H9 (cell line): ENCODE results near the gene SPATA46. TPM values are rescaled to one million over a fixed set of nuclear protein-coding genes. Genes with fewer than 3 reads are reported as not detected.

Experiments
- DNase-seq: peaks from one replicate; pipeline ENCODE4 v3.0.0-alpha.2; 2017
- H2AFZ ChIP-seq: one replicate; pipeline ENCODE4 v1.6.1; 2013; ENCODE audit warnings: mild to moderate bottlenecking, low read length, control low read depth, moderate library complexity
- H2AK5ac ChIP-seq: 2 replicates; pipeline ENCODE4 v1.6.1; 2013; ENCODE audit warnings: low read length, control low read depth, mixed read lengths; ENCODE audit not compliant: insufficient read length
- H2BK120ac ChIP-seq: one replicate; pipeline ENCODE4 v1.6.1; 2013; ENCODE audit warnings: low read depth, mild to moderate bottlenecking, low read length, control low read depth, inconsistent platforms; ENCODE audit not compliant: poor library complexity, severe bottlenecking
- H2BK12ac ChIP-seq: 2 replicates; pipeline ENCODE4 v1.6.1; 2013; ENCODE audit warnings: low read length, control low read depth, mixed read lengths, low read depth; ENCODE audit not compliant: insufficient read length
- H2BK15ac ChIP-seq: 2 replicates; pipeline ENCODE4 v1.6.1; 2013; ENCODE audit warnings: low read depth, low read length, control low read depth
- H2BK20ac ChIP-seq: one replicate; pipeline ENCODE4 v1.6.1; 2013; ENCODE audit warnings: low read depth, mild to moderate bottlenecking, low read length, control low read depth, inconsistent platforms; ENCODE audit not compliant: poor library complexity, severe bottlenecking
- H2BK5ac ChIP-seq: 2 replicates; pipeline ENCODE4 v1.6.1; 2013; ENCODE audit warnings: low read length, control low read depth, mixed read lengths; ENCODE audit not compliant: insufficient read length
- H3K14ac ChIP-seq: 2 replicates; pipeline ENCODE4 v1.6.1; 2013; ENCODE audit warnings: low read length, control low read depth; ENCODE audit not compliant: insufficient read depth
- H3K18ac ChIP-seq: 2 replicates; pipeline ENCODE4 v1.6.1; 2013; ENCODE audit warnings: low read depth, mild to moderate bottlenecking, mixed read lengths, low read length, control low read depth; ENCODE audit not compliant: insufficient read length
- H3K23ac ChIP-seq: 2 replicates; pipeline ENCODE4 v1.6.1; 2013; ENCODE audit warnings: low read length, control low read depth, mixed read lengths, low read depth; ENCODE audit not compliant: insufficient read length
- H3K23me2 ChIP-seq: 2 replicates; pipeline ENCODE4 v1.6.1; 2013; ENCODE audit warnings: low read depth, mild to moderate bottlenecking, mixed read lengths, low read length, control low read depth; ENCODE audit not compliant: insufficient read length, poor library complexity, severe bottlenecking
- H3K27ac ChIP-seq: 2 replicates; pipeline ENCODE4 v1.5.1; 2013; ENCODE audit warnings: low read length, control low read depth, mixed read lengths, low read depth; ENCODE audit not compliant: insufficient read length
- H3K27me3 ChIP-seq: 2 replicates; pipeline ENCODE4 v1.6.1; 2013; ENCODE audit warnings: low read length, control low read depth, inconsistent platforms; ENCODE audit not compliant: insufficient read depth
- H3K4ac ChIP-seq: 2 replicates; pipeline ENCODE4 v1.6.1; 2013; ENCODE audit warnings: low read depth, mild to moderate bottlenecking, control low read depth, inconsistent platforms, low read length, moderate library complexity
- H3K4me1 ChIP-seq: 2 replicates; pipeline ENCODE4 v1.6.1; 2013; ENCODE audit warnings: low read length, control low read depth, inconsistent platforms; ENCODE audit not compliant: insufficient read depth
- H3K4me2 ChIP-seq: 2 replicates; pipeline ENCODE4 v1.6.1; 2013; ENCODE audit warnings: low read length, control low read depth, mixed read lengths; ENCODE audit not compliant: insufficient read length, insufficient read depth
- H3K56ac ChIP-seq: 2 replicates; pipeline ENCODE4 v1.6.1; 2013; ENCODE audit warnings: low read depth, mild to moderate bottlenecking, mixed read lengths, low read length, control low read depth; ENCODE audit not compliant: insufficient read length
- H3K79me1 ChIP-seq: 2 replicates; pipeline ENCODE4 v1.6.1; 2013; ENCODE audit warnings: low read depth, mild to moderate bottlenecking, moderate library complexity, low read length, control low read depth, inconsistent platforms; ENCODE audit not compliant: insufficient read depth, poor library complexity, severe bottlenecking
- H3K79me2 ChIP-seq: 2 replicates; pipeline ENCODE4 v1.6.1; 2013; ENCODE audit warnings: low read length, control low read depth, inconsistent platforms; ENCODE audit not compliant: insufficient read depth
- H3K9ac ChIP-seq: 2 replicates; pipeline ENCODE4 v1.6.1; 2013; ENCODE audit warnings: low read length, control low read depth, mixed read lengths; ENCODE audit not compliant: insufficient read length; ENCODE audit errors: extremely low read depth
- H3K9me3 ChIP-seq: one replicate; pipeline ENCODE4 v1.6.1; 2013; ENCODE audit warnings: low read depth, low read length, inconsistent platforms; ENCODE audit not compliant: control insufficient read depth
- H3T11ph ChIP-seq: one replicate; pipeline ENCODE4 v1.6.1; 2013; ENCODE audit warnings: mild to moderate bottlenecking, low read length, control low read depth, inconsistent platforms
- H4K20me1 ChIP-seq: one replicate; pipeline ENCODE4 v1.6.1; 2013; ENCODE audit not compliant: control insufficient read depth, insufficient read length, insufficient read depth
- H4K5ac ChIP-seq: 2 replicates; pipeline ENCODE4 v1.6.1; 2013; ENCODE audit warnings: low read depth, mild to moderate bottlenecking, mixed read lengths, low read length, control low read depth; ENCODE audit not compliant: insufficient read length
- H4K8ac ChIP-seq: replicated peaks from 2 replicates; pipeline ENCODE4 v1.6.1; 2013; ENCODE audit warnings: low read length, control low read depth, mixed read lengths, low read depth; ENCODE audit not compliant: insufficient read length
- H4K91ac ChIP-seq: 2 replicates; pipeline ENCODE4 v1.6.1; 2013; ENCODE audit warnings: low read depth, mild to moderate bottlenecking, moderate library complexity, mixed read lengths, low read length, control low read depth; ENCODE audit not compliant: insufficient read length
- H3K27ac Mint-ChIP-seq, 3 experiments: 2 replicates in 2 of 3; 3 replicates in 1 of 3; pipeline ENCODE4 v1.8.0; 2020 to 2021; ENCODE audit warnings: mixed read lengths in 3 of 3, mild to moderate bottlenecking in 1 of 3, moderate library complexity in 1 of 3
- H3K27me3 Mint-ChIP-seq: 2 replicates; pipeline ENCODE4 v1.8.0; 2021; ENCODE audit warnings: low read depth, mild to moderate bottlenecking, moderate library complexity, mixed read lengths
- H3K36me3 Mint-ChIP-seq, 3 experiments: 2 replicates in 2 of 3; 3 replicates in 1 of 3; pipeline ENCODE4 v1.8.0; 2020 to 2021; ENCODE audit warnings: low read depth in 3 of 3, mixed read lengths in 3 of 3; ENCODE audit not compliant: insufficient read depth in 1 of 3
- H3K4me1 Mint-ChIP-seq, 2 experiments: 2 replicates each; pipeline ENCODE4 v1.8.0; 2020; ENCODE audit warnings: mixed read lengths in 2 of 2
- H3K4me3 Mint-ChIP-seq, 2 experiments: 2 replicates in 1 of 2; 3 replicates in 1 of 2; pipeline ENCODE4 v1.8.0; 2020 to 2021; ENCODE audit warnings: mild to moderate bottlenecking in 2 of 2, mixed read lengths in 2 of 2, moderate library complexity in 1 of 2
- H3K9me3 Mint-ChIP-seq, 2 experiments: 2 replicates in 1 of 2; 3 replicates in 1 of 2; pipeline ENCODE4 v1.8.0; 2020; ENCODE audit warnings: mild to moderate bottlenecking in 2 of 2, mixed read lengths in 2 of 2, moderate library complexity in 1 of 2
- CTCF ChIP-seq: fragments of 200-600 bp; sonication (generic); conservative IDR thresholded peaks from 3 replicates; pipeline ENCODE4 v1.8.0; 2021; ENCODE audit warnings: antibody characterized with exemption, mild to moderate bottlenecking
- WGBS: extraction: QIAGEN DNeasy Blood & Tissue Kit; methylation state at CpG from one replicate; pipeline ENCODE4 v1.1.7; 2013; ENCODE audit warnings: missing lambda C conversion rate, low lambda C conversion rate, mixed read lengths; ENCODE audit not compliant: insufficient read length; ENCODE audit errors: extremely low coverage; 5-methylcytosine and 5-hydroxymethylcytosine counted together
- total RNA-seq: library from RNA; stranded (reverse); gene quantifications from 2 replicates; pipeline ENCODE4 v1.2.1, GENCODE V29; 2021

The SPATA46 gene
- total RNA-seq, 1 experiment from 2014 or later, result not detected

GRCh38 chr1:162388615-162389014 lies 12.0 kb upstream of the SPATA46 start:
- H4K20me1 ChIP-seq, result no peaks in the 10 kb centered on the region
- H3K4me1 Mint-ChIP-seq, result peaks cover 32 to 40% of the 10 kb centered on the region in 2 experiments
- H2BK120ac ChIP-seq, result no peak overlapping the region
- H3K27ac ChIP-seq, result no peak overlapping the region
- no peak overlapping the region for H3K23ac ChIP-seq
- no peak overlapping the region for H3K4ac ChIP-seq
- no peaks in the 10 kb centered on the region; the same call in none of the 2 replicates for H3K27me3 Mint-ChIP-seq
- H3T11ph ChIP-seq, result no peak overlapping the region
- H3K27ac Mint-ChIP-seq, result no peak overlapping the region; a peak in 1 of 7 replicates
- H3K23me2 ChIP-seq, result no peaks in the 10 kb centered on the region
- no peak overlapping the region for H2AFZ ChIP-seq
- no peaks in the 10 kb centered on the region for H3K4me1 ChIP-seq
- H2BK15ac ChIP-seq, result no peak overlapping the region
- no peaks in the 10 kb centered on the region for H3K79me1 ChIP-seq
- H3K4me2 ChIP-seq, result no peak overlapping the region
- DNase-seq, result no peak
- no peak overlapping the region for H3K9ac ChIP-seq
- H3K27me3 ChIP-seq, result no peaks in the 10 kb centered on the region
- no CpG with 5 or more reads among the region's 5 CpGs for WGBS
- H3K56ac ChIP-seq, result no peak overlapping the region
- H2BK12ac ChIP-seq, result no peak overlapping the region
- no peak overlapping the region for H2AK5ac ChIP-seq
- no peak overlapping the region for H3K18ac ChIP-seq
- no peaks in the 10 kb centered on the region for H3K9me3 Mint-ChIP-seq
- no peaks in the 10 kb centered on the region for H3K79me2 ChIP-seq
- no peaks in the 10 kb centered on the region for H3K9me3 ChIP-seq
- no peak overlapping the region for H4K91ac ChIP-seq
- H3K14ac ChIP-seq, result no peak overlapping the region
- H2BK20ac ChIP-seq, result no peak overlapping the region
- no peak overlapping the region for H2BK5ac ChIP-seq
- H3K4me3 Mint-ChIP-seq, result no peak overlapping the region
- H3K36me3 Mint-ChIP-seq, result peaks cover 4 to 13% (median 9%) of the 10 kb centered on the region in 3 experiments; a peak in 6 of 7 replicates
- H4K5ac ChIP-seq, result no peak overlapping the region
- H4K8ac ChIP-seq, result no peak overlapping the region
- TF ChIP-seq CTCF, result no peak
